CD4-positive, alpha-beta T cell (primary cell): ENCODE measurements around the gene ST3GAL3. TPM values are rescaled to one million over a fixed set of nuclear protein-coding genes. Genes with fewer than 3 reads are reported as not detected.

Experiments used
- ATAC-seq: fragments of 200-7000 bp; cut with Tn5 transposase; one replicate; pipeline ENCODE4 v1.10.0; 2022; ENCODE audit warnings: mild to moderate bottlenecking; ENCODE audit not compliant: poor library complexity
- CTCF ChIA-PET: fragments of 350-600 bp; sonication (Branson Sonifier 250); formaldehyde crosslinking; loops from one replicate; lab custom pipeline; 2021; ENCODE audit warnings: antibody characterized with exemption, inconsistent platforms; lab: Charles Lee
- POLR2A ChIA-PET: fragments of 350-600 bp; sonication (Branson Sonifier 250); formaldehyde crosslinking; loops from one replicate; lab custom pipeline; 2021; ENCODE audit warnings: antibody characterized with exemption, inconsistent platforms; lab: Charles Lee
- DNase-seq, 14 experiments: peaks; one replicate each; pipeline ENCODE4 v3.0.0-alpha.2; 2013 to 2020; ENCODE audit warnings: mixed read lengths in 2 of 14
- H3K27ac ChIP-seq, 2 donors: one replicate each; pipeline versions ENCODE4 v1.5.1 to v1.7.0; 2013; ENCODE audit warnings: low read length in 2 of 2, low read depth in 1 of 2, mild to moderate bottlenecking in 1 of 2
- H3K27me3 ChIP-seq, 2 experiments: 1 replicate in 1 of 2; 2 replicates in 1 of 2; pipeline versions ENCODE4 v1.6.1 to v1.7.0; 2013; ENCODE audit warnings: low read length in 2 of 2, control low read depth in 1 of 2, mild to moderate bottlenecking in 1 of 2, moderate library complexity in 1 of 2; ENCODE audit not compliant: insufficient read depth in 2 of 2, control insufficient read depth in 1 of 2
- H3K36me3 ChIP-seq: one replicate; pipeline ENCODE4 v1.6.1; 2013; ENCODE audit warnings: low read length, control low read depth; ENCODE audit not compliant: insufficient read depth
- H3K4me1 ChIP-seq: one replicate; pipeline ENCODE4 v1.6.1; 2013; ENCODE audit warnings: low read length, control low read depth; ENCODE audit not compliant: insufficient read depth
- H3K4me3 ChIP-seq: one replicate; pipeline ENCODE4 v1.5.1; 2013; ENCODE audit warnings: mild to moderate bottlenecking, low read length, moderate library complexity
- H3K9me3 ChIP-seq, 2 experiments: 1 replicate in 1 of 2; 2 replicates in 1 of 2; pipeline versions ENCODE4 v1.6.1 to v1.7.0; 2013; ENCODE audit warnings: low read length in 2 of 2, mild to moderate bottlenecking in 2 of 2, control low read depth in 1 of 2, moderate library complexity in 1 of 2; ENCODE audit not compliant: control insufficient read depth in 1 of 2, insufficient read depth in 1 of 2
- H3K27ac Mint-ChIP-seq: one replicate; pipeline ENCODE4 v1.8.0; 2020; ENCODE audit warnings: mixed read lengths
- H3K27me3 Mint-ChIP-seq: one replicate; pipeline ENCODE4 v1.8.0; 2021; ENCODE audit warnings: mixed read lengths
- H3K36me3 Mint-ChIP-seq: one replicate; pipeline ENCODE4 v1.8.0; 2021; ENCODE audit warnings: low read depth, mixed read lengths
- H3K4me1 Mint-ChIP-seq: one replicate; pipeline ENCODE4 v1.8.0; 2021; ENCODE audit warnings: low read depth, mixed read lengths
- H3K4me3 Mint-ChIP-seq: one replicate; pipeline ENCODE4 v1.8.0; 2020; ENCODE audit warnings: mild to moderate bottlenecking, mixed read lengths
- H3K9me3 Mint-ChIP-seq: one replicate; pipeline ENCODE4 v1.8.0; 2020; ENCODE audit warnings: mixed read lengths
- intact Hi-C, 2 experiments: fragments of 100-400 bp; cut with DNase I in 1 of 2; cut with micrococcal nuclease in 1 of 2; formaldehyde crosslinking; loops; one replicate each; pipeline versions ENCODE4 v1.15.1 to v1.9.0; 2023 to 2025; cut with DNase I, micrococcal nuclease
- total RNA-seq, 174 experiments: library from RNA in 2 of 174; stranded (reverse) in 2 of 174; gene quantifications; one replicate each; pipeline ENCODE4 v1.2.3 and lab custom pipeline; 2021 to 2026
- TF ChIP-seq, protein P1 (sequence below): fragments of 200-600 bp; IDR thresholded peaks from one replicate; pipeline ENCODE4 v1.8.0; 2022; ENCODE audit warnings: antibody characterized with exemption, mild to moderate bottlenecking

The ST3GAL3 gene
- total RNA-seq, 2 experiments from 2014 or later, result 17.6 to 20.5 TPM

- CTCF ChIA-PET, result no interaction called here
- Mint-ChIP-seq H3K4me1 (no peaks in the 10 kb centered on the region), H3K4me3 (no peak overlapping the region), H3K27ac (no peak overlapping the region), H3K9me3 (no peaks in the 10 kb centered on the region), H3K27me3 (no peaks in the 10 kb centered on the region), H3K36me3 (no peaks in the 10 kb centered on the region)
- Histone ChIP-seq H3K36me3 (no peaks in the 10 kb centered on the region), H3K9me3 (no peaks in the 10 kb centered on the region), H3K4me3 (no peak overlapping the region), H3K4me1 (no peaks in the 10 kb centered on the region), H3K27ac (no peak overlapping the region), H3K27me3 (no peaks in the 10 kb centered on the region)
- no peak for DNase-seq
- no peak for ATAC-seq
- intact Hi-C loops, result no loop called here
- POLR2A ChIA-PET, result no interaction called here
- TF ChIP-seq, protein P1, sequence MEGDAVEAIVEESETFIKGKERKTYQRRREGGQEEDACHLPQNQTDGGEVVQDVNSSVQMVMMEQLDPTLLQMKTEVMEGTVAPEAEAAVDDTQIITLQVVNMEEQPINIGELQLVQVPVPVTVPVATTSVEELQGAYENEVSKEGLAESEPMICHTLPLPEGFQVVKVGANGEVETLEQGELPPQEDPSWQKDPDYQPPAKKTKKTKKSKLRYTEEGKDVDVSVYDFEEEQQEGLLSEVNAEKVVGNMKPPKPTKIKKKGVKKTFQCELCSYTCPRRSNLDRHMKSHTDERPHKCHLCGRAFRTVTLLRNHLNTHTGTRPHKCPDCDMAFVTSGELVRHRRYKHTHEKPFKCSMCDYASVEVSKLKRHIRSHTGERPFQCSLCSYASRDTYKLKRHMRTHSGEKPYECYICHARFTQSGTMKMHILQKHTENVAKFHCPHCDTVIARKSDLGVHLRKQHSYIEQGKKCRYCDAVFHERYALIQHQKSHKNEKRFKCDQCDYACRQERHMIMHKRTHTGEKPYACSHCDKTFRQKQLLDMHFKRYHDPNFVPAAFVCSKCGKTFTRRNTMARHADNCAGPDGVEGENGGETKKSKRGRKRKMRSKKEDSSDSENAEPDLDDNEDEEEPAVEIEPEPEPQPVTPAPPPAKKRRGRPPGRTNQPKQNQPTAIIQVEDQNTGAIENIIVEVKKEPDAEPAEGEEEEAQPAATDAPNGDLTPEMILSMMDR, result no peak
Measured at GRCh38 chr1:43870306-43870705, 163.0 kb downstream of the ST3GAL3 start.

GRCh38 chr1:43871181-43871910 is 164.0 kb downstream of the ST3GAL3 start:
- ATAC-seq (no peak), DNase-seq (no peak)
- CTCF ChIA-PET, result no interaction called here
- Histone ChIP-seq H3K4me3 (no peak overlapping the region), H3K36me3 (no peaks in the 10 kb centered on the region), H3K9me3 (no peaks in the 10 kb centered on the region), H3K4me1 (no peaks in the 10 kb centered on the region), H3K27ac (no peak overlapping the region), H3K27me3 (no peaks in the 10 kb centered on the region)
- Mint-ChIP-seq H3K9me3 (no peaks in the 10 kb centered on the region), H3K36me3 (no peaks in the 10 kb centered on the region), H3K4me3 (no peak overlapping the region), H3K27ac (no peak overlapping the region), H3K27me3 (no peaks in the 10 kb centered on the region), H3K4me1 (no peaks in the 10 kb centered on the region)
- intact Hi-C loops, result no loop called here
- POLR2A ChIA-PET, result no interaction called here
- TF ChIP-seq, protein P1, result no peak

- Histone ChIP-seq H3K27ac (no peak overlapping the region), H3K27me3 (no peaks in the 10 kb centered on the region), H3K9me3 (no peaks in the 10 kb centered on the region), H3K4me3 (no peak overlapping the region), H3K4me1 (no peaks in the 10 kb centered on the region), H3K36me3 (no peaks in the 10 kb centered on the region)
- ChIA-PET CTCF (no interaction called here), POLR2A (no interaction called here)
- H3K4me3 Mint-ChIP-seq, result no peak overlapping the region
- TF ChIP-seq, protein P1, result no peak
- no peaks in the 10 kb centered on the region for H3K36me3 Mint-ChIP-seq
- ATAC-seq (no peak), DNase-seq (no peak)
- H3K27ac Mint-ChIP-seq, result no peak overlapping the region
- intact Hi-C loops, result no loop called here
- H3K4me1 Mint-ChIP-seq, result no peaks in the 10 kb centered on the region
- H3K9me3 Mint-ChIP-seq, result no peaks in the 10 kb centered on the region
- no peaks in the 10 kb centered on the region for H3K27me3 Mint-ChIP-seq
Measured at GRCh38 chr1:43872280-43872679, 164.9 kb downstream of the ST3GAL3 start.
